OCI-LY7 (cell line): ENCODE data around the gene SEPHS1.

Source experiments
- EZH2phosphoT487 ChIP-seq: fragments of 200-600 bp; sonication (generic); IDR thresholded peaks from 2 replicates; pipeline ENCODE4 v1.6.1; 2018; ENCODE audit warnings: low read depth, borderline replicate concordance, mild to moderate bottlenecking, mixed run types, antibody characterized with exemption, low read length, moderate library complexity, mixed read lengths
- TF ChIP-seq, protein P1 (sequence below): fragments of 200-600 bp; sonication (generic); conservative IDR thresholded peaks from 2 replicates; pipeline ENCODE4 v1.5.1; 2014; ENCODE audit warnings: mild to moderate bottlenecking, antibody characterized with exemption, low read length, moderate library complexity, mixed read lengths

DNA sequence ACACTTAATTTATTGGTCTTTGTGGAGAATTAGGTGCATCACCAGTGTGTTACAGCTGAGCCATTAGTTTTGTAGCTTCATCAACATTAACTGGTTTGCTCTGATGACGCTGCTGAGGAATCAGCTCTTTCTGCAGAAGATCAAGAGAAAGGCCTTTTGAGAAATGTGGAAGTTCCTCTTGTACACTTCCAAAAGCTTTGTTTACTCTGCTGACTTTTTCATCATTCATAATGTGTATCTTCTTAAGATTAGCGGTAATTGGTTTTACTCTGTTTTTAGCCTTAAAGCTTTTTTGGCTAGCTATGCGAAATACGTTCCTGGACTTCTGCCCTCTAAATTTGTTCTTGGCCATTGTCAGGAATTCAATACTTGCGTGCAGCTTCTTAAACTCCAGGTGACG, 40.0 kb downstream of the SEPHS1 start:
- TF ChIP-seq, protein P1, sequence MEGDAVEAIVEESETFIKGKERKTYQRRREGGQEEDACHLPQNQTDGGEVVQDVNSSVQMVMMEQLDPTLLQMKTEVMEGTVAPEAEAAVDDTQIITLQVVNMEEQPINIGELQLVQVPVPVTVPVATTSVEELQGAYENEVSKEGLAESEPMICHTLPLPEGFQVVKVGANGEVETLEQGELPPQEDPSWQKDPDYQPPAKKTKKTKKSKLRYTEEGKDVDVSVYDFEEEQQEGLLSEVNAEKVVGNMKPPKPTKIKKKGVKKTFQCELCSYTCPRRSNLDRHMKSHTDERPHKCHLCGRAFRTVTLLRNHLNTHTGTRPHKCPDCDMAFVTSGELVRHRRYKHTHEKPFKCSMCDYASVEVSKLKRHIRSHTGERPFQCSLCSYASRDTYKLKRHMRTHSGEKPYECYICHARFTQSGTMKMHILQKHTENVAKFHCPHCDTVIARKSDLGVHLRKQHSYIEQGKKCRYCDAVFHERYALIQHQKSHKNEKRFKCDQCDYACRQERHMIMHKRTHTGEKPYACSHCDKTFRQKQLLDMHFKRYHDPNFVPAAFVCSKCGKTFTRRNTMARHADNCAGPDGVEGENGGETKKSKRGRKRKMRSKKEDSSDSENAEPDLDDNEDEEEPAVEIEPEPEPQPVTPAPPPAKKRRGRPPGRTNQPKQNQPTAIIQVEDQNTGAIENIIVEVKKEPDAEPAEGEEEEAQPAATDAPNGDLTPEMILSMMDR, result no peak
- TF ChIP-seq EZH2phosphoT487, result no peak
